ENCODE results near the gene PLIN3.

GRCh38 chr19:4849019-4849418 is 18.4 kb downstream of the PLIN3 start:
- TF ChIP-seq CTCF (IDR thresholded peaks at IDR 0.05) = no peak
- TF ChIP-seq EZH2 (IDR thresholded peaks at IDR 0.05; ENCODE audit: borderline replicate concordance, insufficient read depth, low read depth, low read length, poor library complexity, severe bottlenecking) = no peak
